Activated CD8-positive, alpha-beta memory T cell treated with anti-CD3 and anti-CD28 coated beads, Interleukin-2, amount 50 U/mL, for 1 hour (primary cell): ENCODE measurements around the gene FAM43A.

ENCODE experiments used
- DNase-seq: peaks from one replicate; pipeline ENCODE4 v3.0.0-alpha.2; 2020; ENCODE audit errors: extremely low read depth

FAM43A gene

GRCh38 chr3:194675680-194676079 lies 10.0 kb upstream of the FAM43A start:
- DNase-seq: no peak

GRCh38 chr3:194676471-194676870 lies 9.2 kb upstream of the FAM43A start:
- DNase-seq: no peak

DNA sequence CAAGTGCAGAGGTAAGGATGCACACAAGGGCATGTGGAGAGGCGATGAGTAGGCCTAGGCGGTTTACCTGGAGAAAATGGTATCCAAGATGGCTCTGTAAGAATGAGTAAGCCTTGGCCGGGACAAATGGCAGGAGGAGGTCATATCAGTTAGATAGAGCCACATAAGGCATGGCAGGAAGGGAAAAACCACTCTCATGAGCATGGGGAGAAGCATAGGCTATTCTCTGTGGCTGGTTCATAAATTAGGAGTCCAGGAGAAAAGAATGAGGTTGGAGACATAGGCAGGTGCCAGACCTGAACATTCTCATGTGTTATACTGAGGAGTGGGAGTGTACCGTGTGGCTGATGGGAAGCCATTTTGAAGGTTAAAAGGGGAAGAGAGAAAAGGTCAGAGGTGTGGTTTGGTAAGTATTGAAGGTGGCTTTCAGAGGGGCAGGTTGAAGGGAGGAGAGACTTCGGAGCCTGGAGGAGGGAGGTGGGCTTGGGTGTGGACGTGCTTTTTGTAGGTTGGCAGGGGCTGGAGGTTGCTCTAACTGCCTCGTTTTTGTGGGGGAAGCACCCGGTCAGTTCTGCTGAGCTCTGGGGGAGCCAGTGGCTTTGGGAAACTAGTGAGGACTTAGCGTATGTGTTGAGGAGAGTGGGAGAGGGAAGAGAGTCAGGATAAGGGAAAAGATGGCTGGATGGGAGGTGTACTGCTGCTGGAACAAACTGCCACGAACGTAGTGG lies 4.6 kb upstream of the FAM43A start:
- DNase-seq: no peak

DNA sequence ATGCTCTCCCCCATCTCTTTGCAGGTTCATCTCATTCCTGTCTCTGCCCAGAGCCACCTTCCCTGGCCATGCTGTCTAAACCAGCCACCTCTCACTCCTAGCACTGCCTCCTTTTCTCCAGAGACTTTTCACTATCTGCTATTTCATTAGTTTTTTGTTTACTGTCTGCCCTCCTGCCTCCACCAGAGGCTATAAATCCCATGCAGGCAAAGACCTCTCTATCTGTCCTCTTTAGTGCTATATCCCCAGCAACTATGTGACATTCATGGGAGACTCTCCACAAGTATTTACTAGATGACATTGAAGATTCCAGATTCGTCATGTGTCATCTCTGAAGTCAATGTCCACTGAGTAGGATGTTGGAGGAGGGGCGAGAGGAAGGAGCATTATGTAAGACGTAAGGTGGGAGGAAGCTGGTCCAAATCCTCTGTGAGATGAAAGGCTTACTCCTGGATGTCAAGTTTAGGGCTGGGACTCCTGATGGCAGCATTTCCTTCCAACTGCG lies 3.4 kb upstream of the FAM43A start:
- no peak for DNase-seq

DNA sequence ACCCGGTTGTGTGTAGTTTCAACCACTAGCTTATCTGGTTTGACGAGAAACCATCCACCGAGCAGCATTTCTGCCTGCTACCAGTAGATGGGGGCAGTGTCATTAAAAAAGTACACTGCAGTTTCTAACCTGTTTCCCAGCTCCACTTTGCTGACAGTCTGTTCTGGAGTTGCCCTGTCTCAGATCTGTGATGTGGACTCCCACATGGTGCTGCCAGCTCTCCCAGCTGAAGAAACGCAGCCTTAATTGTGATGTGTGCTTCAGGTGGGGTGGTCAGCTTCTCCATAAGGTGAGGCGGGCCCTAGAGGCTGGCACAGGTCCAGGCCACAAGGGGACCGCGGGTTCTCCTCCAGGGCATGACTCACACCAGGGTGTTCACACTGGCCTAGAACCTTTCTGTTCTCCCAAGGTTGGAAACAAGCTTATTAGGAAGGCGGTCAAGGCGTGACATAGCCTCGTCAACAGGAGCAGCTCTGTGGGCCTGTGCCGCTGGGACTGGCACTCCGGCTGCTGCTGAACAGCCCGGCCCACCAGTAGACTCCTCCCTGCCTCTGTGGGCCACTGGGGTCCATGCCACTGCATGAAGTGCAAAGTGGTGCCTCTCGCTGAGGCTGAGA lies 2.9 kb upstream of the FAM43A start:
- DNase-seq: no peak

DNA sequence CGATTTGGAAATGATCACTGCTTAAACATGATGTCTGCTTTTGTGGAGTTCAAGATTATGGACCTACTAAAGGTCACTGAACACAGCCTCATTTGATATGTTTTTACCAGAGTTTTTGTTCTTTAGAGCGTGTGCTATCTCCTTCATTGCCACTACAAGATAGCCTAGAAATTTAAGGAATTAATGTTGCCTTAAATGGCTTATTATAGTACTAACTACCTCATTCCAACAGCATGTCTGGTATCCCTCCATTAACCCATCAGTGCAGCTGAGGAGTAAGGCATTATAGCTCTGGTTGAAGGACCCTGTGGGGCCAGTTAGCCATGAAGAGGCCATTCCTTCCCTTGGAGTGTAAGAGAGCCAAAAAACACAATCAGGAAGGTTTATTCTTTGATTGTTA lies 2.3 kb upstream of the FAM43A start:
- DNase-seq: no peak

- no peak for DNase-seq
These were observed 492 bp upstream of the FAM43A start for GRCh38 chr3:194685065-194685717.

- no peak for DNase-seq
These were observed 732 bp downstream of the FAM43A start for GRCh38 chr3:194686414-194686815.

DNA sequence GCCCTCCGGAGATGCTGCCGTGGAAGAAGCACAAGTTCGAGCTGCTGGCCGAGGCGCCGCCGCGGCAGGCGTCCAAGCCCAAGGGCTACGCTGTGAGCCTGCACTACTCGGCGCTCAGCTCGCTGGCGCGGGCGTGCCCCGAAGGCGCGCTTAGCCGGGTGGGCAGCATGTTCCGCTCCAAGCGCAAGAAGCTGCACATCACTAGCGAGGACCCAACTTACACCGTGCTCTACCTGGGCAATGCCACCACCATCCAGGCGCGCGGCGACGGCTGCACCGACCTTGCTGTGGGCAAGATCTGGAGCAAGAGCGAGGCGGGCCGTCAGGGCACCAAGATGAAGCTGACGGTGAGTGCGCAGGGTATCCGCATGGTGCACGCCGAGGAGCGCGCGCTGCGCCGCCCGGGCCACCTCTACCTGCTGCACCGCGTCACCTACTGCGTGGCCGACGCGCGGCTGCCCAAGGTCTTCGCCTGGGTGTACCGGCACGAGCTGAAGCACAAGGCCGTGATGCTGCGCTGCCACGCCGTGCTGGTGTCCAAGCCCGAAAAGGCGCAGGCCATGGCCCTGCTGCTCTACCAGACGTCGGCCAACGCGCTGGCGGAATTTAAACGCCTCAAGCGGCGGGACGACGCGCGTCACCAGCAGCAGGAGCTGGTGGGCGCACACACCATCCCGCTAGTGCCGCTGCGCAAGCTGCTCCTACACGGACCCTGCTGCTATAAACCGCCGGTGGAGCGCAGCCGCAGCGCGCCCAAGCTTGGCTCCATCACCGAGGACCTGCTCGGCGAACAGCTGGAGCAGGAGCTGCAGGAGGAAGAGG lies 1.3 kb downstream of the FAM43A start:
- no peak for DNase-seq

DNA sequence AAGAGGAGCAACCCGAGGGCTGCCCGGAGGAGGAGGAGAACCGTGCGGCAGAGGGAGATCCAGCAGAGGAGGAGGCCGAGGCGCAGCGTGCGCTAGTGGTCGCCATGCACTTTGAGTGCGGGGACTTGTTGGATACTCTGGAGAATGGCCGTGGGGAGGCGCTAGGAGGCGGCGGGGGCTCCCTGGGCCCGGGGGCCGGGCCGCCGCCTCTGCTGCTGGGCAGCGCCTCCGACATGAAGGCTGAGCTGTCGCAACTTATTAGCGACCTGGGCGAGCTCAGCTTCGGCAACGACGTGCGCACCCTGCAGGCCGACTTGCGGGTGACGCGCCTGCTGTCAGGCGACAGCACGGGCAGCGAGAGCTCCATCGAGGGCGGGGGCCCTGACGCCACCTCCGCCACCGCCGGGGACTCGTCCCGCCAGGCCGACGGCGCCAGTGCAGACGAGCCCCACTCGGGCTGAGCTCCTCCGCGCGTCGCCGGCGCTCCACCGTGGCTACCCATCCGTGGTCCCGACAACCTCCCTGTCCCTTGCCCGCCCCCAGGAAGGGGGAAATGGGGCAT lies 2.0 kb downstream of the FAM43A start:
- no peak for DNase-seq

GRCh38 chr3:194688200-194688740 lies 2.6 kb downstream of the FAM43A start:
- DNase-seq: no peak

DNA sequence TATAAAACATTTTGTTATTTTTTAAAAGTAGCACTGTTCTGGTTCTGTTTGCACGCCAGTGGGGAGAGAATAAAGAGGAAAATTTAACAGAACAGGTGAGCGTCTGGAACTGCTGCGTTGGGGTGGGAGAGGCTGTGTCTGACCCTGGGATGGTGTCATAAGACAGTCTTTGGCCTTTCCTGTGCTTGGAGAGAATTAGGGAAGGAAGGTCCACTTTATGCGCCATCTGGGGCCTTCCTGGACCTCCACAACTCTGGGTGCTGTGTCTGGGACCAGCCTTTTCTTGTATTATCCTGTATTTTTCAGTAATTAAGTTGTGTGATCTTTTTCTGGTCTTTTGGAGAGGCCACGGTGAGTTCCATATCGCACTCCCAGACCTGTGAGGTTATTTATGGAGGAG lies 3.3 kb downstream of the FAM43A start:
- DNase-seq: no peak

GRCh38 chr3:194689493-194689944 lies 3.8 kb downstream of the FAM43A start:
- DNase-seq: no peak

GRCh38 chr3:194690501-194691372 lies 5.1 kb downstream of the FAM43A start:
- DNase-seq: no peak

DNA sequence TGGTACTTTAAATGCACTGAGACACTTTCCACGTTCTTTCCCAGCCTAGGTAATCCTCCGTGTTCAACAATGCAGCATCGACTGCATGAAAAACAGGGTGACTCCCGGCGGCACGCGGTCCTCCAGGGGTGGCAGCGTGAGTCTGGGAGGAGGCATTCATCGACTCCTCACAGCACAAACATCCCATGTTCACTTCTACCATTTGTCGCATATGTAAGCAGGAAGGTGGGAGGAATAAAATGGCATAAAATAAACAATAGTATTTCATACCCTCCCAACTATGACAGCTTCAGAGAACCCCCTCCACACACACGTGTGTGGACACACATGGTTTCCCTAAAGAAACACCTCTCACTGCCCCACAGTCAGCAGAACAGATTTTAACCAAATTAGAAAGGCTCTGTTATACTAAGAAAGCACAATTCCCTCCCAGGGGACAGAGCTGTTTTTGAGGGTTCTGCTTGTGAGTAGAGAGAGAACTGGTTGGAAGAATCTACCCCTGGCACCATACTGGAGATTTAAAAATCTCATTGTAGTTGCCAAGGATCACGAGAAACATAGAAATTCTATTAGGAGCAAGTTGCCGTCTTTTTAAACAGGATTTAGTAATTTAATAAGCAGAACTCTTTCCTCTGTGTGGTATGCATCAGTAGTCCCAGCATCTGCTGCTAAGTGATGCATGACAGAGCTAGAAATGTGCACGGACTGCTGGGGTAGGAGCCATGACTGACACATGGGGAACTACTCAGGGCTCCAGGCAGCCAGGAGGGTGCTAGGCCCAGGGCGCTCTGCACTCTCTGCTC lies 6.0 kb downstream of the FAM43A start:
- DNase-seq: no peak

GRCh38 chr3:194696702-194697101 lies 11.0 kb downstream of the FAM43A start:
- DNase-seq: no peak

DNA sequence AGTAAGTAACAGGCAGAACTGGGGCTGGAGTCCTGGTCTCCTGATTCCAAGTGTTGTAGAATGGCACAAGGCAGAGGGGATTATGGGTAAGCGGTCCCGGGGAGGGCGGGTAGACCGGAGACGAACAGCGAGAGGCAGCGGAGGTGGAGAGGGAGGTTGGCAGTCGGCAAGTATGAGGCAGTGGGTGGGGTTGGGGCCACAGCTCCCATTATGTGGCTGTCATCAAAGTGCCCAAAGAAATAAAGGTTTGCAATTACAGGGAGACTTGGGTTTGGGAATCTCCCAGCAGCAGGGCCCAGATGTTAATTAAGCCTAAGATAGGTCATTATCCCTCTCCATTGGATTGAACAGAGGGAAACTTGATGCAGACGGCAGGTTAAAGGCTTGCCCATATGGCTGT lies 16.9 kb downstream of the FAM43A start:
- DNase-seq: no peak

GRCh38 chr3:194705227-194705626 lies 19.5 kb downstream of the FAM43A start:
- no peak for DNase-seq

GRCh38 chr3:194705761-194706160 lies 20.1 kb downstream of the FAM43A start:
- DNase-seq: no peak

GRCh38 chr3:194707147-194707540 lies 21.5 kb downstream of the FAM43A start:
- DNase-seq: no peak
